Measurements from ENCODE around the gene NKAIN2. TPM values are rescaled to one million over a fixed set of nuclear protein-coding genes. Genes with fewer than 3 reads are reported as not detected.

The NKAIN2 gene
- total RNA-seq, 3 donors from 2014 or later (not counting 1 experiment from before 2014, with no cell fraction given), result 0.45 TPM; not detected in 2

DNA sequence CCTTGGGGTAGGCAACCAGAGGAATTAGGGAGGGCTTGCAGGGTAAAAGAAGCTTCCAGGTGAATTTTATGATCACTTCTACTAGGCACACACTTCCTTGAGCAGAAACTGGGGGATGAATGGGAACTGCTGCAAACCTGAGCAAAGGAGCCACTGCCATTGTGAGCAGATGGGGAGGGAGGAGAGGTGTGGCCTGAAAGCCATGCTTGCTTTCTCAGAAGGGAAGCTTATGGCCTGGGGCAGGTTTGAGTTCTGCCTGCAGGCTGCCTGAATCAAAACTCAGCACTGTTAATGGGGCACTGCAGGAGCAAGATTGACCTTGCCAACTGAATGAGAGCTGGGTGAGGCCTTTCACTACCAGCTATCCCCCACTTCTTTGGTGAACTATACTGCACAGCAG, 328.1 kb downstream of the NKAIN2 start:
- no peaks in the 10 kb centered on the region for H3K36me3 ChIP-seq (ENCODE audit: control insufficient read depth, insufficient read depth, low read length)
- no peaks in the 10 kb centered on the region for H3K4me1 ChIP-seq (ENCODE audit: control insufficient read depth, insufficient read depth, low read length)
- ATAC-seq (no peak), DNase-seq (no peak)
- TF ChIP-seq, protein P1, sequence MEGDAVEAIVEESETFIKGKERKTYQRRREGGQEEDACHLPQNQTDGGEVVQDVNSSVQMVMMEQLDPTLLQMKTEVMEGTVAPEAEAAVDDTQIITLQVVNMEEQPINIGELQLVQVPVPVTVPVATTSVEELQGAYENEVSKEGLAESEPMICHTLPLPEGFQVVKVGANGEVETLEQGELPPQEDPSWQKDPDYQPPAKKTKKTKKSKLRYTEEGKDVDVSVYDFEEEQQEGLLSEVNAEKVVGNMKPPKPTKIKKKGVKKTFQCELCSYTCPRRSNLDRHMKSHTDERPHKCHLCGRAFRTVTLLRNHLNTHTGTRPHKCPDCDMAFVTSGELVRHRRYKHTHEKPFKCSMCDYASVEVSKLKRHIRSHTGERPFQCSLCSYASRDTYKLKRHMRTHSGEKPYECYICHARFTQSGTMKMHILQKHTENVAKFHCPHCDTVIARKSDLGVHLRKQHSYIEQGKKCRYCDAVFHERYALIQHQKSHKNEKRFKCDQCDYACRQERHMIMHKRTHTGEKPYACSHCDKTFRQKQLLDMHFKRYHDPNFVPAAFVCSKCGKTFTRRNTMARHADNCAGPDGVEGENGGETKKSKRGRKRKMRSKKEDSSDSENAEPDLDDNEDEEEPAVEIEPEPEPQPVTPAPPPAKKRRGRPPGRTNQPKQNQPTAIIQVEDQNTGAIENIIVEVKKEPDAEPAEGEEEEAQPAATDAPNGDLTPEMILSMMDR (IDR thresholded peaks at IDR 0.05), result no peak
- Mint-ChIP-seq H3K4me3 (no peak overlapping the region), H3K27me3 (ENCODE audit: low read depth in 2 of 2) (no peaks in the 10 kb centered on the region), H3K4me1 (no peaks in the 10 kb centered on the region), H3K27ac (no peak overlapping the region), H3K9me3 (peaks cover 9 to 19% of the 10 kb centered on the region in 2 donors), H3K36me3 (no peaks in the 10 kb centered on the region)
- H3K27ac ChIP-seq (ENCODE audit: low read length), result no peak overlapping the region
- peaks cover 12% of the 10 kb centered on the region for H3K9me3 ChIP-seq (ENCODE audit: control insufficient read depth, insufficient read depth, low read length)
- intact Hi-C loops (cut with micrococcal nuclease), result no loop called here
- no peaks in the 10 kb centered on the region for H3K27me3 ChIP-seq (ENCODE audit: control insufficient read depth, insufficient read depth, low read length)
- no peak overlapping the region for H3K4me3 ChIP-seq (ENCODE audit: low read length)

DNA sequence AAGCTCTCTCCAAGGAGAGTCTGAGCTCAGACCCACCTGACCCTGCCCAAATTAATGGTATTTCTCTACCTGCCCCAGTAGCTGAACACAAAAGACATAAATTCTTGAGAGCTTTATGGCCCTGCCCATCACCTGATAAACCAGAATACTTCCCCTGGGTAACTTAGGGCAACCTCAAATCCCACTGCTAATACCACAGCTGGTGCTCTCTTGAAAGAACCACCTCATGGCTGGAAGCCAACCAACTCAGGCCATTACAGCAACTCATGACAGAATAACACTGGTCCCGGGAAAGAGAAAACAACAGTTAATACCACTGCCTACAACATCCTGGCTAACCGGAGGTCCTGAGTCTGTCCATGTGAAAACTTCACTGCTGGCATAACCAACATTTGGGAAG, 328.6 kb downstream of the NKAIN2 start:
- H3K9me3 Mint-ChIP-seq, result peaks cover 7 to 17% of the 10 kb centered on the region in 2 donors
- ATAC-seq (no peak), DNase-seq (no peak)
- H3K27ac ChIP-seq (ENCODE audit: low read length), result no peak overlapping the region
- no peak overlapping the region for H3K4me3 ChIP-seq (ENCODE audit: low read length)
- H3K36me3 Mint-ChIP-seq, result no peaks in the 10 kb centered on the region
- H3K9me3 ChIP-seq (ENCODE audit: control insufficient read depth, insufficient read depth, low read length), result peaks cover 12% of the 10 kb centered on the region
- H3K4me1 ChIP-seq (ENCODE audit: control insufficient read depth, insufficient read depth, low read length), result no peaks in the 10 kb centered on the region
- 39% methylated on average over 2 of the region's 2 CpGs for WGBS (ENCODE audit: insufficient coverage)
- H3K27me3 ChIP-seq (ENCODE audit: control insufficient read depth, insufficient read depth, low read length), result no peaks in the 10 kb centered on the region
- TF ChIP-seq, protein P1 (IDR thresholded peaks at IDR 0.05), result no peak
- H3K4me3 Mint-ChIP-seq, result no peak overlapping the region
- H3K36me3 ChIP-seq (ENCODE audit: control insufficient read depth, insufficient read depth, low read length), result no peaks in the 10 kb centered on the region
- H3K27me3 Mint-ChIP-seq (ENCODE audit: low read depth in 2 of 2), result no peaks in the 10 kb centered on the region
- no peaks in the 10 kb centered on the region for H3K4me1 Mint-ChIP-seq
- intact Hi-C loops (cut with micrococcal nuclease), result no loop called here
- H3K27ac Mint-ChIP-seq, result no peak overlapping the region

DNA sequence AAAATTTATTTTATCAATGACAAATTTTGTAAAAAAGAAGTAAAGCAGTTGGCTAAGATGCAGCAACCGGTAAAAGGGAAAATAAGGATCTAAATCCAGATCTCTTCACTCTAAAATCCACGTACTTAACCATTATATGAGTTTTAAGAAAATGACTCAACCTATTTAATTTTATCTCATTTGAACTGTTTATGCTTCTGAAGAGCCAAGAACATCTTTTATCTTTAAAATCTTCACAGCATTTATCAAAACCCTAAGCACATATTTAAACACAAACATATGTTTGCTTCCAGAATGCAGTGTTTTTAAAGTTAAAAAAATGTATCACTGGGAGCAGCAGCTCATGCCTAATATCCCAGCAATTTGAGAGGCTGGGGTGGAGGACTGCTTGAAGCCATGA, 339.2 kb downstream of the NKAIN2 start:
- no peaks in the 10 kb centered on the region for H3K27me3 Mint-ChIP-seq (ENCODE audit: low read depth in 2 of 2)
- ATAC-seq, result no peak
- no peaks in the 10 kb centered on the region for H3K4me1 Mint-ChIP-seq
- H3K27ac Mint-ChIP-seq, result no peak overlapping the region
- no peak for DNase-seq
- intact Hi-C loops (cut with micrococcal nuclease), result no loop called here
- TF ChIP-seq, protein P1 (IDR thresholded peaks at IDR 0.05), result no peak
- Histone ChIP-seq H3K36me3 (ENCODE audit: control insufficient read depth, insufficient read depth, low read length) (no peaks in the 10 kb centered on the region), H3K4me3 (ENCODE audit: low read length) (no peak overlapping the region), H3K27me3 (ENCODE audit: control insufficient read depth, insufficient read depth, low read length) (no peaks in the 10 kb centered on the region), H3K9me3 (ENCODE audit: control insufficient read depth, insufficient read depth, low read length) (no peaks in the 10 kb centered on the region), H3K27ac (ENCODE audit: low read length) (no peak overlapping the region), H3K4me1 (ENCODE audit: control insufficient read depth, insufficient read depth, low read length) (no peaks in the 10 kb centered on the region)
- H3K36me3 Mint-ChIP-seq, result peaks cover 6% of the 10 kb centered on the region
- WGBS (ENCODE audit: insufficient coverage), result no CpG with 5 or more reads among the region's 2 CpGs
- peaks cover 6 to 8% of the 10 kb centered on the region in 2 donors for H3K9me3 Mint-ChIP-seq
- no peak overlapping the region for H3K4me3 Mint-ChIP-seq

DNA sequence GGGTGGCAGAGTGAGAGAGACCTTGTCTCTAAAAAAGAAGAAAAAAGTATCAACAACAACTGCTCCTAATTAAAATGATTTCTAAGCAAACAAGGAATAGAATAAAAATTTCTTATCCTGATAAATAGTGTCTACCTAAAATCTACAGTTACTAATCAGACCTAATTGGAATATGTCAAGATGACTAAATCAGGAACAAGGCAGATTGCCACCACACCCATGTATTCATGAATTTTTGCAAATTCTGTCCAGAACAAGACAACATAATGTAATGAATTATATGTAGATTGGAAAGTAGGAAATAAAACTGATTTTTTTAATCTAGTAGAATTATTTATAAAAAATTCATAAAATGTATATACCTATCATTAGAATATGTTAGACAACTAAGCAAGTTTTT, 339.8 kb downstream of the NKAIN2 start:
- Mint-ChIP-seq H3K4me3 (no peak overlapping the region), H3K27me3 (ENCODE audit: low read depth in 2 of 2) (no peaks in the 10 kb centered on the region), H3K4me1 (no peaks in the 10 kb centered on the region), H3K27ac (no peak overlapping the region), H3K9me3 (peaks cover 6 to 8% of the 10 kb centered on the region in 2 donors), H3K36me3 (peaks cover 6% of the 10 kb centered on the region)
- Histone ChIP-seq H3K27ac (ENCODE audit: low read length) (no peak overlapping the region), H3K4me1 (ENCODE audit: control insufficient read depth, insufficient read depth, low read length) (no peaks in the 10 kb centered on the region), H3K4me3 (ENCODE audit: low read length) (no peak overlapping the region), H3K9me3 (ENCODE audit: control insufficient read depth, insufficient read depth, low read length) (no peaks in the 10 kb centered on the region), H3K27me3 (ENCODE audit: control insufficient read depth, insufficient read depth, low read length) (no peaks in the 10 kb centered on the region), H3K36me3 (ENCODE audit: control insufficient read depth, insufficient read depth, low read length) (no peaks in the 10 kb centered on the region)
- no peak for ATAC-seq
- TF ChIP-seq, protein P1 (IDR thresholded peaks at IDR 0.05), result no peak
- intact Hi-C loops (cut with micrococcal nuclease), result no loop called here
- DNase-seq, result no peak
